Globus pallidus (tissue), 1 donor: ENCODE measurements around the gene HERPUD1.
"Not testable (repeated sequence)": the region's sequence is repeated elsewhere in the genome, so short reads cannot be mapped to it uniquely, and the experiment has no call there.

ENCODE experiments used
- DNase-seq: peaks from one replicate; pipeline ENCODE4 v3.0.0-alpha.2; 2015; ENCODE audit warnings: low spot score

HERPUD1 gene, protein sequence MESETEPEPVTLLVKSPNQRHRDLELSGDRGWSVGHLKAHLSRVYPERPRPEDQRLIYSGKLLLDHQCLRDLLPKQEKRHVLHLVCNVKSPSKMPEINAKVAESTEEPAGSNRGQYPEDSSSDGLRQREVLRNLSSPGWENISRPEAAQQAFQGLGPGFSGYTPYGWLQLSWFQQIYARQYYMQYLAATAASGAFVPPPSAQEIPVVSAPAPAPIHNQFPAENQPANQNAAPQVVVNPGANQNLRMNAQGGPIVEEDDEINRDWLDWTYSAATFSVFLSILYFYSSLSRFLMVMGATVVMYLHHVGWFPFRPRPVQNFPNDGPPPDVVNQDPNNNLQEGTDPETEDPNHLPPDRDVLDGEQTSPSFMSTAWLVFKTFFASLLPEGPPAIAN

DNA sequence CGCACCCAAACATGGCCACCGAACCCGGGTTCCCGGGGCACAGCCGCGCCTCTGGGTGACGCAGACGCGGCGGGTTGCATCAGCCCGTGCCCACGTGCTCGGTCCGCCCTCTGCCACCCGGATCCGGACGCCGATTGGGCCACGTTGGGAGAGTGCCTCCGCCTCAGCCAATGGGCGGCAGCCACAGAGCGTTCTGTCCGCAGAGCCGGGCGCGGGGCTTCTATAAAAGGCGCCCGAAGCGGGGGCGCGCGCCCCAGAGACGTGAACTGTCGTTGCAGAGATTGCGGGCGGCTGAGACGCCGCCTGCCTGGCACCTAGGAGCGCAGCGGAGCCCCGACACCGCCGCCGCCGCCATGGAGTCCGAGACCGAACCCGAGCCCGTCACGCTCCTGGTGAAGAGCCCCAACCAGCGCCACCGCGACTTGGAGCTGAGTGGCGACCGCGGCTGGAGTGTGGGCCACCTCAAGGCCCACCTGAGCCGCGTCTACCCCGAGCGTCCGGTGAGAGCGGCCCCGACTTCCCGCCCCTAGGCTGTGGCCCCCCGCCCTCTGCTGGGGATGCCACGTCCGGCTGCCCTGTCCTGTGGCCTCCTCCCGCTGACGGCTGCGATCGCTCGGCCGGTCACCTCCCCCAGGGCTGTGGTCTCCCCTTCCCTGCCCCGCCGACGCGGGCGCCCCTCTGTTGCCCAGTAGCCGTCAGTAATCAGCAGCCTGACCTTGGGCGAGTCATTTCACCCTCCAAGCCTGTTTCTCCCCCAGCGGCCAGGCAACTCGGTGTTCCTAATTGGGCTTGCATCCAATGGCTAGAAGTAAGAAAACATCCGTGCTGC is at the start of gene HERPUD1:
TSS of gene HERPUD1 (plus strand) at position 251 of the 829 bp plus-strand sequence. CDS start at position 354, 103 bp downstream.
- DNase-seq: peak; percentile 99

DNA sequence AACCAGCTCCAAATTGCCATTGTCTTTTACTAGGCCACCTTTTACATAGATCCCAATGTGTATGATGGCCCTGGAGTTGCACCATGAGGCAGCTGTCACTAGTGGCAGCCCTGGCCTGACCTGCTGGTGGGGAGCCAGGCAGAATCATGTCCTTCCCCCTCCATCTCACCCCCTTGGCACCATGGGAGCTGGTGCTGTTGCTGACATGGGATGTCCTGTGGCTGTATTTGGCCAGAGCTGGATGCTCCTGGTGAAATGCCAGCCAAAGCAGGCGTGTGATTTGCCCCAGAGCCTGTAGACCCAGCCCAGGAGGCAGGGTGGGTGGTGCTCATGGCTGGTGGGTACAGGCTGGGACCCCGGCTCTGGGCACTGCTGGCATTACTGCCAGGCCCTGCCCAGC is 48.4 kb upstream of the HERPUD1 start:
- DNase-seq: no peak

DNA sequence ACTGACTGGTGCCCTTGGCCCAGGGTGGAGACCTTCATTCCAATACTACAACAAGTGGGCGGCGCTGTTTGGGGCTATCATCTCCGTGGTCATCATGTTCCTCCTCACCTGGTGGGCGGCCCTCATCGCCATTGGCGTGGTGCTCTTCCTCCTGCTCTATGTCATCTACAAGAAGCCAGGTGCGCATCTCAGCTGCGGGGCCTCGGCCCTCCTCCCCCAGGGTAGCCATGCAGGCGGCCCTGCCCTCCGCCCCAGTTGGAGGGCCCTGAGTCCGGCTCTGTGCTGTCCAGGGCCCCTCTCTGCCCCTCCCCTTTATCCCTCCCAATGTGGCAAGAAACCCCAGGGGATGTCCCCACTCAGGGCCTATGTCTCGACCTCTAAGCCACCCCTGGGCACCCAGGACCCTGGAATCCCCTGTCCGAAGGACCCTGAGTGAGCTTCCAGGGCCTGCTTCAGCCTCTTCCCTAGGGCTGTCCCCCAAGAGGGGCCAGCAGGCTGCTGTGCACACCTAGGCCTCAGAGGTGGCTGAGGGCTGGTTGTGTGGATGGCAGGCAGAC is 47.8 kb upstream of the HERPUD1 start:
- no peak for DNase-seq

DNA sequence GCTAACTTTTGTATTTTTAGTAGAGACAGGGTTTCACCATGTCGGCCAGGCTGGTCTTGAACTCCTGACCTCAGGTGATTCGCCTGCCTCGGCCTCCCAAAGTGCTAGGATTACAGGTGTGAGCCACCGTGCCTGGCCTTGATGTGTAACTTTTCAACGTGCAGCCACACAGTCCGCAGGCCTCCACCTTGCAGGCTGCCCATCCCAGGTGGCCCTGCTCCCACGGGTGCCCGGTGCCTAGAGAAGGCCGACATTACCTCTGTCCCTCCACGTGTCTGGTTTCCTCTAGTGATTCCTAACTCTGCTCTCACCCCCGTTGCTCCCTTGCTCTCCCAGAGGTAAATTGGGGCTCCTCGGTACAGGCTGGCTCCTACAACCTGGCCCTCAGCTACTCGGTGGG is 47.0 kb upstream of the HERPUD1 start:
- not testable (repeated sequence) for DNase-seq

DNA sequence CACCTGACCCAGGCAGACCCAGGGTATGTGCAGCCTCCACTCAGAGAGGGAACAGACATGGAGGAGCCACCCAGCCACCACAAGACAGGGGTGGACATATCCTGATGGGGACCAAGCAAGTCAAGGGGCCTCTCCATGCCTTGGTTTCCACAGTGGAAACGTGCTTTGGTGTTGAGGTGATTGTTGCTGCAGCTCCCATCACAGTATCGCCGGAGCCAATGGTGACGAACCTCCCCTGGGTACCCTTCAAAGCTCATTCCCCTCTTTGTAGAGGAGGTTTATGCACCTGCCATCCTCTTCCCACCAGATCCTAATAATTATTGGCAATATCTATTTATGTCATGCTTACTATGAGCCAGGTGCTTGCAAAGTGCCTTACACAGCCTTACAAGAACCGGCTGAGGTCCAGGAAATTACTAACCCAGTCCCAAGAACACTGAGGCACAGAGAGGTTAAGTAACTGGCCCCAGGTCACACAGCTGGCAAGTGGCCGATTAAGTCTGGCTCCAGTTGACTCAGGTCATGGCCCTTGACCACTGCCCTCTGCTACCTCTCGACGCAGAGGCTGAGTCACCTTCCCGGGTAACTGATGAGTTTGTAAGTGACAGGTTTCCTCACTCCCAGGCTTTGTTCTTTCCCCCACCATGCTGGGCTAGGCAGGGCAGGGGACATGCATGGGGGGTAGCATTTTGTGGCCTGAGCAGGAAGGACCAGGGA is 46.3 kb upstream of the HERPUD1 start:
- DNase-seq: no peak

DNA sequence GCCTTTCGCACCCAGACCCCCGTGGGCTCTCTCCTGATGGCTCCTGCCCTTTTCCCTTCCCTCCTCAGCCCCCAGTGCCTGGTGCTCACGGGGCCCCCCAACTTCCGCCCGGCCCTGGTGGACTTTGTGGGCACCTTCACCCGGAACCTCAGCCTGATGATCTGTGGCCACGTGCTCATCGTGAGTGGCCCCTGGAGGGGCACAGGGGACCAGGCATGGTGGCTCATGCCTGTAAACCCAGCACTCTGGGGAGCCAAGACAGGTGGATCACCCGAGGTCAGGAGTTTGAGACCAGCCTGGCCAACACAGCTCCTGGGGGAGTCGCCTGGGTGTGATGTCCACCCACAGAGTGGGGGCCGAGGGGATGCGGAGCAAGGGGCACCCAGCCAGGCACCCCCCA is 45.6 kb upstream of the HERPUD1 start:
- DNase-seq: no peak

DNA sequence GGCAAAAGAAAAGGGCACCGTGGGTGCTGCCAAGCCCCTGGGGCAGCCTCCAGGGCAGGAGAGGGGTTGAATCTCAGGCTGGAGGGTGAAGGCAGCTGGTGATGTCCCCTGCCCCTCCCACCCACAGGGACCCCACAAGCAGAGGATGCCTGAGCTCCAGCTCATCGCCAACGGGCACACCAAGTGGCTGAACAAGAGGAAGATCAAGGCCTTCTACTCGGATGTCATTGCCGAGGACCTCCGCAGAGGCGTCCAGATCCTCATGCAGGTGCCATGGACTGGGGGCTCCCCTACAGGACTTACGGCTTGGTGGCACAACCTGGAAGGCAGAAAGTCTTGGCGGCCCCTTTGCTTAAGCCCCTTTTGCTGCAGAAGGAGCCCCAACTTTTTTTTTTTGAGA is 45.1 kb upstream of the HERPUD1 start:
- DNase-seq: no peak

DNA sequence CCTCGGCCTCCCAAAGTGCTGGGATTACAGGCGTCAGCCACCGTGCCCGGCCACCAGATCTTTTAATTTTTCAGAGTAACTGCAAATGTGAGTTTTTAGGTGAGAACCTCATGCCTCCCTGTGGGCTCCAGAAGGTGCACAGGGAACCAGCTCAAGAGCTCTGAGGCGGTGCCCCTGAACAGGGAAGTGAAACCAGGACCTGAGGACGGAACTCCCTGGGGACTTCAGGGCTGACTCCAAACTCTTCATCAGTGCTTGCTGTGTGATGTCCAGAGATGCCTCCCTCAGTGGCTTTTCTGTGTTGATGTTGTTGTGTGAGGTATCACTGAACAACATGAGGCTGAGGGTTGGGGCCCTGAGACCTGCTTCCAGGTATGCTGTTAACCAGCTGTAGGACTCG is 43.1 kb upstream of the HERPUD1 start:
- no peak for DNase-seq

DNA sequence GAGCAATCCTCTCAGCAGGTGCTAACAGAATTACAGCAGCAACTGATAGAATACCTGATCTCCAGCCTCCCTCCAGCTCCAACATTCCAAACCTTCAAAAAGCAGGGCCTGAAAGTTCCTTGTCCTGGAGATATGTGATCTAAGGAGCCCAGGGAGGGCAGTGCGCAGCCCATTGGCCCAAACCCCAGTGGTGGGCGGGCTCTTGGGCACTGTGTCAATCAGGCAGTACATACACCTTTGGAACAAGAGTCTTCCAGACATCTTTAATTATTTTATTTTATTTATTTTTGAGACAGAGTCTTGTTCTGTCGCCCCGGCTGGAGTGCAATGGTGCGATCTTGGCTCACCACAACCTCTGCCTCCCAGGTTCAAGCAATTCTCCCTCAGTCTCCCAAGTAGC is 42.7 kb upstream of the HERPUD1 start:
- no peak for DNase-seq

DNA sequence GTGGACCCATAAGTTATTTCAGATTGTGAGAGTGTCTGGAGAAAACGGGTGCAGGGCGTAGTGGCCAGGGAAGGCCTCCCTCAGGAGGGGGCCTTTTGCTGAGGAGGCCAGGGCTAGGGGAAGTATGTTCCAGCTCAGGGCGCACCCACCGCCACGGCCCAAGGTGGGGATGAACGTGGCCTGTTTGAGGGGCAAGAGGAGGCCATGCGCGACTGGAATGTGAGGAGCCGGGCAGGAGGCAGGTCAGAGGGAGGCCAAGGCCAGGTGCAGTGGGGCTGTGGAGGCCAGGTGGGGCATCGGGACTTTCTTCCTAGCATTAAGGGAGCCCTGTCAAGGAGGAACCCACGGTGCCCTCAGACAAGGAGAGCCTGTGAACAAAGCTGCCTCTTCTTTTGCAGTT is 40.3 kb upstream of the HERPUD1 start:
- no peak for DNase-seq

DNA sequence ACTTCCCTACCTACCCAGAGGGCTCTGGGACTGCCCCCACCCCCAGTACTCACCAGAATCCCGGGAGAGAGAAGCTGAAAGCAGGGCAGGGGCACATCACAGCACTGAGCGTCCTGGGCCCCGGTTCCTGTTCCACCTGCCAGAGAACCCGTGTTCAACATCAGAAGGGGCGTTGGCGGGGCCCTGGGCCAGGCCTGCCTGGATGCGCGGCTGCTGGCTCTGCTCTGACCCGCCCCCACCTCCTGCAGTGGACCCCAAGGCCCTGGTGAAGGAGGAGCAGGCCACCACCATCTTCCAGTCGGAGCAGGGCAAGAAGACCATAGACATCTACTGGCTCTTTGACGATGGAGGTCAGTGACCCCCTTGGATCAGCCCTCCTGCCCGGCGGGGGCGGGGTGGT is 39.2 kb upstream of the HERPUD1 start:
- DNase-seq: no peak

DNA sequence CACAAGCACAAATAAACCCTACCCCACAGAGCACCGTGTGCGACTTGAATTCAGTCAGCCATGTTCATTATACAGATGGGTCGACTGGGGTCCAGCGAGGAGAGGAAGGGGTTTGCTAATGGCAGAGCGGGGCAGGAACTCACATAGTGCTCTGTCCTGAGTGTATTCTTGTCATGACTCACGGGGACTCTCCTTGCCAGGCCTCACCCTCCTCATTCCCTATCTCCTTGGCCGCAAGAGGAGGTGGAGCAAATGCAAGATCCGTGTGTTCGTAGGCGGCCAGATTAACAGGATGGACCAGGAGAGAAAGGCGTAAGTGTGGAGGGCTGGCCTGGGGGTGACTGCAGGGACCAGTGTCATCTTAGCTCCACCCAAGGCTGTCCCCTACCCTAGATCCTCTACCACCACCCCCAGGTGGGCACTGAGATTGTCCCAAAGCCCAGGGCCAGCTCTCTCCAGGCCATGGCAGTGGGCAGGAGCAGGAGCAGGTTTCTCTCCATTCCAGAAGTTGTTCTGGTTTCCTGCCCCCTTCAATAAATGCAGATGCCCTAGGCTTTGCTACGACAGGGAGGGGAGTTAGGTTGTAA is 37.5 kb upstream of the HERPUD1 start:
- no peak for DNase-seq

DNA sequence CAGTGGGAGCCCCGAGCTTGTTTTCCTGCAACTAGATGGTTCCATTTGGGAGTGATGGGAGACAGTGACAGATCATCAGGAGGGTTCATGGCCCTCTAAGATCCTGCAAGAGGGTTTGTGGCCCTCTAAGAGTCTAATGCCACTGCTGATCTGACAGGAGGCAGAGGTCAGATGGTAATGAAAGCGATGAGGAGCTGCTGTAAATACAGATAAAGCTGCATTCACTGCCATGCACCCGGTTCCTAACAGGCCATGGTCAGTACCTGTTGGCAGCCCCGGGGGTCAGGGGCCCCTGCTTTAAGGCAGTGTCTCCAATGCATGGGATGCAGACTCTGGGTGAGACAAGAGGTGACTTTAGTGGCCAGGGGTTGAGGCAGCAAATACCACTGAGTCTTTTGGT is 36.1 kb upstream of the HERPUD1 start:
- no peak for DNase-seq

DNA sequence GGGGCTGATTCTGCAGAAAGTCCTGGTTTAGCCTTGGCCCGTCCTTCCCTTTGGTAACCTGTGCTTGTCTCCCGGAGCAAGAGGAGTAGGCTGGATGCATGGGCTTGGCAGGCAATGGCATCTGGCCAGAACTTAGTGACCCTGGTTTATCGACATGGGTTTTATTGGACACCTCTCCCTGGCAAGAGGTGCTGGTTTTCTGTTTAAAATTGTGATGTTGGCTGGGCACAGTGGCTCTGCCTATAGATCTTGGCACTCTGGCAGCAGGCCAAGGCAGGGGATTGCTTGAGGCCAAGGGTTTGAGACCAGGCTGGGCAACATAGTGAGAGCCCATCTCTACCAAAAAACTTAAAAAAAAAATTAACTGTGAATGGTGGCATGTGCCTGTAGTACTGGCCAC is 35.7 kb upstream of the HERPUD1 start:
- no peak for DNase-seq

DNA sequence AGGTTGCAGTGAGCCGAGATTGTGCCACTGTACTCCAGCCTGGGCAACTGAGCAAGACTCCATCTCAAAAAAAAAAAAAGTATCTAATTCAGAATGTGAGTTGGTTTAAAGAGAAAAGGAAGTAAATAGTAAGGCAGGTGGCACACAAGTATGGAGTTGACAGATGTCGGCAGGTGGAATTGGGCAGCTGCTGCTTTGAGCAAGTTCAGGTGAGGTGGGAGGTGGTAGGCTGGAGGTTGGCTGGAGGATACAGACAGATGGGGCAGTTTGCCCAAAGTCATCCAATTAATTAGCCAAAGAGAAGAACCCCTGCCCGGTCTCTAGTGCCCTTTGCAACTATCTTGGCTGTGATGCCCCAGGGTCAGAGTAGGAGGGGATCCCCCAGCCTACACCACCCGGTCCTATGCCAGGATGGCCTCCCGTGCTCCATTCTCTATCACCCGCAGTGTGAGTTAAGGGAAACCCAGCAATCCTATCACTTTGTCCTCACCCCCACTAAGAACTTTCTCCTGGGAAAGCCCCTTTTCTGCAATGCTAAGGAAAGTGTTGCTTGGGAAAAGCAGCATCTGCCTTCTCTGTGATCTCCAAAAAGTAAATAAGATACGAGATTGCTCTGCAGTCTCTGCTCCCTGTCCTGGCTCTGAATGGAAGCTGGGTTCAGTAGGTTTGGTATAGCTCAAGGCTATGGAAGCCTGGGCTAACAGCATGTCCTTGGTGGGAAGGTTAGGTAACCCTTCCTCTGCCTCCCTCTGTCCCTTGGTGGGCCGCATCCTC is 34.7 kb upstream of the HERPUD1 start:
- no peak for DNase-seq

DNA sequence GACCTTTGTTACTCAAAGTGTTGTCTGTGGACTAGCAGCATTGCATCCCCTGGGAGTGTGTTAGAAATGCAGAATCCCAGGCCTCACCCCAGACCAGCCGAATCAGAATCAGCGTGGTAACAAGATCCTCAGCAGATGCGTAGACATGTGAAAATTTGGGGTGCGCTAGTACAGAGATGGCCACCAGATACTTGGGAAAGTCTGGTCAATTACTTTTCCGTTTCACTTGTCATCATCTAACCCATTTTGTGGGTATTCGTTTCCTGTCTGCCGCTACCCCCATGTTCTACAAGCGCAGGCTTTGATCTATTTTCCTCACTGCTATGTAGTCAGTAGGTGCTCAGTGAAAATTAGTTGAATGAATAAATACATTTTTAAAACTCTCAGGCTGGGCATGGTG is 33.1 kb upstream of the HERPUD1 start:
- no peak for DNase-seq

DNA sequence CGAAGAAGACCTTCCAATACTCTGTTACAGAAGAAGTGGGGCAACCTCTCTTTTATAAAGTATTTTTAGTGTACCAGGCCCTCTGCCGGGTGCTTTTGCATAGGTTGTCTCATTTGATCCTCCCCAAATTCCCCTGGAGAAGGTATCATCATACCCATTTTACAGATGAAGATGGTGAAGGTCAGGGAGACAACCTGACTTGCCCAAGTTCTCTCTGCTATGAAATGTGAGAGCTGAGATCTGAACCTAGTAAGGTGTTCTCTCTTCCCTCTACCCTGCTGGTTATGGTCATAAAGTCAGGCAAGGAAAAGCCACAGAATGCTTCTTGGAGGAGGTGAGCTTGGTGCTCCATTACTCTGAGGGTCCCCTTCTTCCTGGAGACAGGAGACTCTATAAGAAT is 28.1 kb upstream of the HERPUD1 start:
- DNase-seq: no peak

DNA sequence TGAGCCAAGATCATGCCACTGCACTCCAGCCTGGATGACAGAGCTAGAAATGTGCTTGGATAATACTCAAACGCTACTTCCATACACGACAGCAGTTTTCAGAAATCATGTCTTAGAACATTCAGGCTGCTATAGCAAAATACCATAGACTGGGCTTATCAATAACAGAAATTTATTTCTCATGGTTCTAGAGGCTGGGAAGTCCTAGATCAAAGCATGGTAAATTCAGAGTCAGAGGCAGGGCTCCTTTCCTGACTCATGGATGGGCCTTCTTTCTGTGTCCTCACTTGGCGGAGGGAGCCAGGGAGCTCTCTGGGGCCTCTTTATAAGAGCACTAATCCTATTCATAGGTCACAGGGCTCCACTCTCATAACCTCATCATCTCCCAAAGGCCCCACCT is 24.5 kb upstream of the HERPUD1 start:
- DNase-seq: no peak

DNA sequence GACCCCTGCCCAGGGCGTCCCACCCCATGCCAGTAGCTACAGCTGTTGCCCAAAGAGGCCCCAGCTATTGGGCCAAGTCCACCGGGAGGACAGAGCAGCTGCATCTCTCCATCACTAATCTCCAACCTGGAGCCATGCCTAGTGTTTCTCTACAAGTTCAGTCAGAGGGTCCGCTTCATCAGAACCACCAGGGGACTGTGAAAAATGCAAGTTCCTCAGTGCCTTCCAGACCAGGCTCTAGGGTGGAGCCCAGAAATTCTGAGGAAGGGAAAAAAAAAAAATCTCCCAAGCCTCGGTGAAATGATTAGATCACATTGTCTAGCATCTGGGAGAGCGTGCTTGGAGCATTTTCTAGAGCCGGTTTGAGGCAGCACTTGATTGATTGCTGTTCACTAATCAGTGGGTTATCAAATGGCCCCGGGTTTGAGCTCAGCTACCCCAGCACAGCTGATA is 22.4 kb upstream of the HERPUD1 start:
- DNase-seq: no peak

DNA sequence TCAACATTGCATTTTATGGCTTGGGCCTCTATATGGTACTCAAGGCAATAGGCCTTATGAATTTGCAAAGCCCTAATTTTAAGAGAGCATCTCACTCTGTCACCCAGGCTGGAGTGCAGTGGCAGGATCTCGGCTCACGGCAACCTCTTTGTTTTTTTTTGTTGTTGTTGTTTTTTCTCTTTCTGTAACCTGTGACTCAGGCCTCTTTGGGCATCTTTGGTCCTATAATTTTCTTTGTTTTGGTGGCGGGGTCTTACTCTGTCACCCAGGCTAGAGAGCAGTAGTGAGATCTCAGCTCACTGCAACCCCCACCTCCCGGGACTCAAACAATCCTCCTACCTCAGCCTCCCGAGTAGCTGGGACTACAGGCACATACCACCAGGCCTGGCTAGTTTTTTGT is 21.8 kb upstream of the HERPUD1 start:
- DNase-seq: no peak
